GM23338 (cell line): ENCODE data around the gene WDR26. TPM values are rescaled to one million over a fixed set of nuclear protein-coding genes. Genes with fewer than 3 reads are reported as not detected.
"Not testable (repeated sequence)": the region's sequence is repeated elsewhere in the genome, so short reads cannot be mapped to it uniquely, and the experiment has no call there.

Experiments used
- ATAC-seq: fragments of 200-7000 bp; cut with Tn5 transposase; 3 replicates; pipeline ENCODE4 v1.9.1; 2020
- DNase-seq: peaks from one replicate; pipeline ENCODE4 v3.0.0-alpha.2; 2015; ENCODE audit warnings: low spot score
- H2AFZ ChIP-seq: fragments of 200-600 bp; sonication (generic); 2 replicates; pipeline ENCODE4 v1.8.0; 2016; ENCODE audit warnings: antibody characterized with exemption, mild to moderate bottlenecking, moderate library complexity
- H3F3A ChIP-seq: fragments of 200-600 bp; sonication (generic); replicated peaks from 2 replicates; pipeline ENCODE4 v1.8.0; 2017; ENCODE audit warnings: antibody characterized with exemption, mixed run types, low read depth
- H3K27ac ChIP-seq: fragments of 200-600 bp; sonication (generic); 2 replicates; pipeline ENCODE4 v1.6.1; 2016; ENCODE audit warnings: low read depth
- H3K27me3 ChIP-seq: fragments of 200-600 bp; sonication (generic); 2 replicates; pipeline ENCODE4 v1.8.0; 2016; ENCODE audit warnings: mild to moderate bottlenecking, mixed run types, moderate library complexity; ENCODE audit not compliant: insufficient read depth
- H3K36me3 ChIP-seq: fragments of 200-600 bp; sonication (generic); 2 replicates; pipeline ENCODE4 v1.8.0; 2016; ENCODE audit warnings: mild to moderate bottlenecking; ENCODE audit not compliant: insufficient read depth
- H3K4me1 ChIP-seq: fragments of 200-600 bp; sonication (generic); 2 replicates; pipeline ENCODE4 v1.8.0; 2016; ENCODE audit warnings: mild to moderate bottlenecking, moderate library complexity; ENCODE audit not compliant: insufficient read depth
- H3K4me2 ChIP-seq: fragments of 200-600 bp; sonication (generic); 2 replicates; pipeline ENCODE4 v1.7.1; 2017; ENCODE audit warnings: mixed run types
- H3K4me3 ChIP-seq: fragments of 200-600 bp; sonication (generic); 2 replicates; pipeline ENCODE4 v1.6.1; 2016; ENCODE audit warnings: mixed run types
- H3K79me2 ChIP-seq: fragments of 200-600 bp; sonication (generic); replicated peaks from 2 replicates; pipeline ENCODE4 v1.8.0; 2017; ENCODE audit warnings: mild to moderate bottlenecking; ENCODE audit not compliant: insufficient read depth
- H3K9me2 ChIP-seq: fragments of 200-600 bp; sonication (generic); 2 replicates; pipeline ENCODE4 v1.8.0; 2017; ENCODE audit not compliant: insufficient read depth
- H4K20me1 ChIP-seq: fragments of 200-600 bp; sonication (generic); replicated peaks from 2 replicates; pipeline ENCODE4 v1.8.0; 2017; ENCODE audit warnings: mild to moderate bottlenecking; ENCODE audit not compliant: insufficient read depth
- H3K27ac Mint-ChIP-seq: 2 replicates; pipeline ENCODE4 v1.8.0; 2020; ENCODE audit warnings: inconsistent platforms, mild to moderate bottlenecking, moderate library complexity, mixed read lengths
- H3K27me3 Mint-ChIP-seq: 3 replicates; pipeline ENCODE4 v1.8.0; 2022; ENCODE audit warnings: low read depth, mild to moderate bottlenecking, moderate library complexity, mixed read lengths, inconsistent platforms; ENCODE audit not compliant: insufficient read depth, poor library complexity
- H3K36me3 Mint-ChIP-seq: 3 replicates; pipeline ENCODE4 v1.8.0; 2021; ENCODE audit warnings: low read depth, mild to moderate bottlenecking, inconsistent platforms, moderate library complexity, mixed read lengths
- H3K4me1 Mint-ChIP-seq: 3 replicates; pipeline ENCODE4 v1.8.0; 2020; ENCODE audit warnings: mild to moderate bottlenecking, inconsistent platforms, mixed read lengths
- H3K4me3 Mint-ChIP-seq: 3 replicates; pipeline ENCODE4 v1.8.0; 2021; ENCODE audit warnings: moderate library complexity, mild to moderate bottlenecking, inconsistent platforms, mixed read lengths
- H3K9me3 Mint-ChIP-seq: 3 replicates; pipeline ENCODE4 v1.8.0; 2020; ENCODE audit warnings: moderate library complexity, mild to moderate bottlenecking, inconsistent platforms, mixed read lengths
- CREB1 ChIP-seq: fragments of 250-450 bp; sonication (Bioruptor Pico); IDR thresholded peaks from 2 replicates; pipeline ENCODE4 v1.5.0; 2020; ENCODE audit warnings: low read depth, mild to moderate bottlenecking, moderate library complexity
- EZH2 ChIP-seq: fragments of 200-600 bp; sonication (generic); IDR thresholded peaks from one replicate; pipeline ENCODE4 v1.8.0; 2017; ENCODE audit warnings: antibody characterized with exemption, mild to moderate bottlenecking, low read depth; ENCODE audit not compliant: unreplicated experiment
- EZH2phosphoT487 ChIP-seq: fragments of 200-600 bp; sonication (generic); IDR thresholded peaks from one replicate; pipeline ENCODE4 v1.8.1; 2018; ENCODE audit warnings: antibody characterized with exemption; ENCODE audit not compliant: unreplicated experiment
- JUNB ChIP-seq: IDR thresholded peaks from one replicate; pipeline ENCODE4 v1.6.1; 2016; ENCODE audit warnings: antibody characterized with exemption; ENCODE audit not compliant: unreplicated experiment
- POLR2AphosphoS5 ChIP-seq: IDR thresholded peaks from 2 replicates; pipeline ENCODE4 v1.6.1; 2016; ENCODE audit warnings: antibody characterized with exemption, low read depth
- REST ChIP-seq: IDR thresholded peaks from one replicate; pipeline ENCODE4 v1.6.1; 2018; ENCODE audit warnings: antibody characterized with exemption; ENCODE audit not compliant: unreplicated experiment
- ZNF331 ChIP-seq: fragments of 250-450 bp; sonication (Bioruptor Pico); IDR thresholded peaks from 2 replicates; pipeline ENCODE4 v1.5.0; 2020; ENCODE audit warnings: low read depth, mild to moderate bottlenecking, moderate library complexity
- polyA plus RNA-seq: library from polyadenylated mRNA; unstranded; fragments of >200 nt; fragmentation: Nextera tagmentation; extraction: Ambion mirVana; gene quantifications from 2 replicates; pipeline ENCODE4 v1.2.1, GENCODE V29; 2016
- total RNA-seq: library from RNA; depleted of rRNA; stranded (reverse); fragments of >200 nt; shearing (Covaris generic); gene quantifications from 2 replicates; pipeline ENCODE4 v1.2.3, GENCODE V29; 2014

Gene WDR26
- total and polyA plus RNA-seq, 2 experiments from 2014 or later, result 16.9 to 74.6 TPM

- not testable (repeated sequence) for H3K27ac Mint-ChIP-seq, H3K79me2 ChIP-seq, H3K27me3 ChIP-seq, H3K4me3 Mint-ChIP-seq, H3K4me1 Mint-ChIP-seq, H3K27ac ChIP-seq, H3K36me3 ChIP-seq, H2AFZ ChIP-seq, DNase-seq, H3K4me2 ChIP-seq, H3K9me2 ChIP-seq, H3K4me3 ChIP-seq, ATAC-seq, H3F3A ChIP-seq, H4K20me1 ChIP-seq, H3K27me3 Mint-ChIP-seq, H3K4me1 ChIP-seq
- peaks cover 18% of the 10 kb centered on the region for H3K9me3 Mint-ChIP-seq
- peaks cover 16% of the 10 kb centered on the region for H3K36me3 Mint-ChIP-seq
These were observed 46.4 kb upstream of the WDR26 start for GRCh38 chr1:224480888-224481459.

- ATAC-seq, H3K27me3 Mint-ChIP-seq: not testable (repeated sequence)
These were observed 45.6 kb upstream of the WDR26 start for GRCh38 chr1:224480200-224480599.

GRCh38 chr1:224472806-224473205 is 38.2 kb upstream of the WDR26 start:
- Histone ChIP-seq H3K79me2 (no peaks in the 10 kb centered on the region), H3F3A (no peaks in the 10 kb centered on the region), H3K4me2 (no peak overlapping the region), H3K9me2 (no peaks in the 10 kb centered on the region), H3K27ac (no peak overlapping the region), H2AFZ (no peak overlapping the region), H3K4me1 (no peaks in the 10 kb centered on the region), H3K4me3 (no peak overlapping the region), H3K27me3 (no peaks in the 10 kb centered on the region), H4K20me1 (no peaks in the 10 kb centered on the region), H3K36me3 (0 out of 2 replicates have a peak, but pooled peaks cover 3% of the 10 kb centered on the region)
- DNase-seq (no peak), ATAC-seq (no peak)
- H3K27me3 Mint-ChIP-seq, result no peaks in the 10 kb centered on the region
- no peaks in the 10 kb centered on the region for H3K4me1 Mint-ChIP-seq
- H3K9me3 Mint-ChIP-seq, result peaks cover 11% of the 10 kb centered on the region
- no peak overlapping the region for H3K27ac Mint-ChIP-seq
- H3K4me3 Mint-ChIP-seq, result no peak overlapping the region
- TF ChIP-seq JUNB (no peak), REST (no peak), EZH2 (no peak), ZNF331 (CRISPR knock-in tag) (no peak), CREB1 (CRISPR knock-in tag) (no peak), EZH2phosphoT487 (no peak), POLR2AphosphoS5 (no peak)
- H3K36me3 Mint-ChIP-seq, result peaks cover 7% of the 10 kb centered on the region; the same call in 2 of the 3 replicates

More at GRCh38 chr1:224480200-224480599, 45.6 kb upstream of the WDR26 start:
- H3K36me3 ChIP-seq, H3K27me3 ChIP-seq, H4K20me1 ChIP-seq, H3K4me1 ChIP-seq, H3K9me2 ChIP-seq, H3F3A ChIP-seq, H3K4me3 Mint-ChIP-seq, H3K4me2 ChIP-seq, H3K27ac Mint-ChIP-seq, H3K79me2 ChIP-seq, H3K4me1 Mint-ChIP-seq, DNase-seq, H3K27ac ChIP-seq, H3K4me3 ChIP-seq: not testable (repeated sequence)
- H3K36me3 Mint-ChIP-seq, result peaks cover 16% of the 10 kb centered on the region
- peak overlapping the region; percentile 23; the same call in 1 of the 2 replicates for H2AFZ ChIP-seq
- peaks cover 18% of the 10 kb centered on the region for H3K9me3 Mint-ChIP-seq
